Kidney (tissue), 14 donors: ENCODE results near the gene TMEM54. TPM values are rescaled to one million over a fixed set of nuclear protein-coding genes. Genes with fewer than 3 reads are reported as not detected.

Experiments
- DNase-seq, 5 donors: peaks; one replicate each; pipeline ENCODE4 v3.0.0-alpha.2; 2013 to 2020
- FAIRE-seq: peaks from 2 replicates; lab custom pipeline; 2012; peaks lifted over from hg19 to GRCh38; lab: Jason Lieb, UNC
- H3K27ac ChIP-seq, 2 donors: one replicate each; pipeline ENCODE4 v1.7.0; 2013; ENCODE audit warnings: low read depth in 2 of 2, low read length in 2 of 2, inconsistent platforms in 1 of 2
- H3K27me3 ChIP-seq: one replicate; pipeline ENCODE4 v1.7.1; 2013; ENCODE audit warnings: low read length, inconsistent platforms; ENCODE audit not compliant: control insufficient read depth, insufficient read depth
- H3K36me3 ChIP-seq, 3 donors: one replicate each; pipeline versions ENCODE4 v1.7.0 to v1.7.1; 2013; ENCODE audit warnings: low read length in 3 of 3, control low read depth in 1 of 3, inconsistent platforms in 1 of 3; ENCODE audit not compliant: insufficient read depth in 3 of 3, control insufficient read depth in 2 of 3
- H3K4me1 ChIP-seq, 3 donors: one replicate each; pipeline versions ENCODE4 v1.7.0 to v1.7.1; 2013; ENCODE audit warnings: low read length in 3 of 3, inconsistent platforms in 1 of 3, low read depth in 1 of 3; ENCODE audit not compliant: control insufficient read depth in 2 of 3, insufficient read depth in 2 of 3
- H3K4me3 ChIP-seq, 3 donors: one replicate each; pipeline versions ENCODE4 v1.7.0 to v1.8.1; 2013; ENCODE audit warnings: low read length in 3 of 3, control low read depth in 1 of 3, inconsistent platforms in 1 of 3
- H3K9ac ChIP-seq, 3 donors: one replicate each; pipeline versions ENCODE4 v1.7.0 to v1.7.1; 2013; ENCODE audit warnings: low read length in 3 of 3, control low read depth in 1 of 3, inconsistent platforms in 1 of 3
- H3K9me3 ChIP-seq, 3 donors: one replicate each; pipeline versions ENCODE4 v1.7.0 to v1.7.1; 2013; ENCODE audit warnings: low read length in 3 of 3, control low read depth in 1 of 3, inconsistent platforms in 1 of 3; ENCODE audit not compliant: control insufficient read depth in 2 of 3, insufficient read depth in 1 of 3
- intact Hi-C: fragments of 100-400 bp; cut with DNase I; formaldehyde crosslinking; loops from one replicate; pipeline ENCODE4 v1.11.1; 2022
- polyA plus RNA-seq: library from polyadenylated mRNA; stranded (reverse); fragments of 350-450 nt; fragmentation: Illumina TruSeq; extraction: RNeasy Lipid Tissue Mini Kit (QIAGEN cat#74804); gene quantifications from one replicate; pipeline ENCODE4 v1.2.3, GENCODE V29; 2014; ENCODE audit warnings: low read depth, low replicate concordance; ENCODE audit not compliant: insufficient read depth
- total RNA-seq: library from RNA; stranded (reverse); fragmentation: NEBNext Ultra II Directional; extraction: Animal tissue kit (Norgen Biotek cat#: 25700); gene quantifications from one replicate; pipeline ENCODE4 v1.2.1, GENCODE V29; 2021
- TF ChIP-seq, protein P1 (sequence below): IDR thresholded peaks from 3 replicates; pipeline ENCODE4 v1.5.1; 2012; ENCODE audit warnings: mild to moderate bottlenecking, moderate library complexity, borderline replicate concordance; ENCODE audit not compliant: insufficient read depth; ENCODE audit errors: extremely low read depth
- donor health status: control.
- donor health status: control.
- donor health status: control.
- donor health status: control.
- donor health status: control.
- donor health status: DM: yes; HTN: yes; CAD: no.
- donor health status: Normal renal cell carcinoma (clear cell type).

Gene TMEM54
- total and polyA plus RNA-seq, 2 donors from 2014 or later, result 45.9 to 55.2 TPM

- TF ChIP-seq, protein P1, sequence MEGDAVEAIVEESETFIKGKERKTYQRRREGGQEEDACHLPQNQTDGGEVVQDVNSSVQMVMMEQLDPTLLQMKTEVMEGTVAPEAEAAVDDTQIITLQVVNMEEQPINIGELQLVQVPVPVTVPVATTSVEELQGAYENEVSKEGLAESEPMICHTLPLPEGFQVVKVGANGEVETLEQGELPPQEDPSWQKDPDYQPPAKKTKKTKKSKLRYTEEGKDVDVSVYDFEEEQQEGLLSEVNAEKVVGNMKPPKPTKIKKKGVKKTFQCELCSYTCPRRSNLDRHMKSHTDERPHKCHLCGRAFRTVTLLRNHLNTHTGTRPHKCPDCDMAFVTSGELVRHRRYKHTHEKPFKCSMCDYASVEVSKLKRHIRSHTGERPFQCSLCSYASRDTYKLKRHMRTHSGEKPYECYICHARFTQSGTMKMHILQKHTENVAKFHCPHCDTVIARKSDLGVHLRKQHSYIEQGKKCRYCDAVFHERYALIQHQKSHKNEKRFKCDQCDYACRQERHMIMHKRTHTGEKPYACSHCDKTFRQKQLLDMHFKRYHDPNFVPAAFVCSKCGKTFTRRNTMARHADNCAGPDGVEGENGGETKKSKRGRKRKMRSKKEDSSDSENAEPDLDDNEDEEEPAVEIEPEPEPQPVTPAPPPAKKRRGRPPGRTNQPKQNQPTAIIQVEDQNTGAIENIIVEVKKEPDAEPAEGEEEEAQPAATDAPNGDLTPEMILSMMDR, result no peak
- no peak for DNase-seq
- Histone ChIP-seq H3K4me1 (peaks cover 0 to 3% (median 0%) of the 10 kb centered on the region in 3 donors), H3K27ac (no peak overlapping the region), H3K27me3 (no peaks in the 10 kb centered on the region), H3K9ac (no peak overlapping the region), H3K4me3 (no peak overlapping the region), H3K36me3 (no peaks in the 10 kb centered on the region), H3K9me3 (no peaks in the 10 kb centered on the region)
- no peak for FAIRE-seq
- intact Hi-C loops, result loop anchor here (10.0 kb wide), 1 partner anchor 144 kb away; no protein-coding TSS in a partner anchor
Measured at GRCh38 chr1:32920833-32921232, 19.6 kb upstream of the TMEM54 start.

DNA sequence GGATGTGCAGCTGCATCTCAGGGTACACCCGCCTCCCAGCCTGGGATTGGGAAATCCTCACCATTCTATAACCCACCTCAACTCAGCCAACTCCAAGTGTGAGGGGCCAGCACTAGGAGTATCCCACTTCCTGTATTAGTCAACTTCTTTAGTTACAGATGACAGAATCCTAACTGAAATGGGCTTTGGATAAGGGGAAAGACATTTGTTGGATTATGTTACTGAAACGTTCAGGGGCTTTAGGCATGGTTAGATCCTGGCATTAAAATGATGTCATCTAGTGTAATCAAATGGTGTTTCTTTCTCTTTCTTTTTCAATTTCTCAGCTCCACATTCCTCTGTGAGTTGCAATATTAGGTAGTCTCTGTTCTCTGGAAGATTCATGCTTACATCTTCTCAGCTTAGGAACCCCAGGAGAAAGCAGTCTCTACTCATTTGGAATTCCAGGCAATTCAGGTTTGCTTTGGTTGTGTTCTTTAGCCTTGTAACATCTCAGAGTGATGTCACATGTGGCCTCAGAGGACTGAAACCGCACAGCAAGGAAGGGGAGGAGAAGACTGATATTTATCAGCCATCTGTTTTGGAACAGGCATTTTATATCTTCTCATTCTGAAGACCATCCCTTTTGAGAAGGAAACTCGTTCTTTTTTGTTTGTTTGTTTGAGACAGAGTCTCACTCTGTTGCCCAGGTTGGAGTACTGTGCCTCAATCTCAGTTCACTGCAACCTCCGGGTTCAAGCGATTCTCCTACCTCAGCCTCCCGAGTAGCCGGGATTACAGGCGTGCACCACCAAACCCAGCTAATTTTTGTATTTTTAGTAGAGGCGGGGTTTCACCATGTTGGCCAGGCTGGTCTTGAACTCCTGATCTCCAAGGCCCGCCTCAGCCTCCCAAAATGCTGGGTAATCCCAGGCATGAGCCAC, 18.9 kb upstream of the TMEM54 start:
- no peaks in the 10 kb centered on the region for H3K36me3 ChIP-seq
- peak in 2 of 5 donors; percentile 73 to 78 for DNase-seq
- intact Hi-C loops, result loop anchor here (10.0 kb wide), 1 partner anchor 145 kb away; no protein-coding TSS in a partner anchor
- H3K9me3 ChIP-seq, result no peaks in the 10 kb centered on the region
- TF ChIP-seq, protein P1, result no peak
- FAIRE-seq, result no peak
- no peaks in the 10 kb centered on the region for H3K27me3 ChIP-seq
- peaks cover 0 to 3% (median 0%) of the 10 kb centered on the region in 3 donors for H3K4me1 ChIP-seq
- H3K9ac ChIP-seq, result no peak overlapping the region
- no peak overlapping the region for H3K27ac ChIP-seq
- H3K4me3 ChIP-seq, result no peak overlapping the region

DNA sequence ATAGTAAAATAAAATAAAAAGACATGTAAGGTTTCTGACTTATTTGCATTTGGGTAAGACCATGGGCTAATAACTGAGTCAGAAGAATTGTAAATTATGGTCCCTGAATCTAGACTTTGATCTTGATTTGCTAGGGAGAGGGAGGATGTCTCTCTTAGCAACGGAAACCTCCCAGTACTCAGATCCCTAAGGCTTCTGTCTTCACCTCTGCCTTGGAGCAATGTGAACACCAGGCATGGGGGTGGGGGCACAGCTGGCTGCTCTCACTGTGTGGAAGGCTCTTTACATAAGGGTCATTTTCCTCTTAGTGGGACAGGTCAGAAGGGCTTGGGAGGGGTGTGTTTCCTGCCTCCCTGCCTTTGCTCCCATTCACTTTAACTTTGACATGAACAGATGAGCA, 17.0 kb upstream of the TMEM54 start:
- TF ChIP-seq, protein P1, result no peak
- Histone ChIP-seq H3K4me1 (no peaks in the 10 kb centered on the region), H3K4me3 (no peak overlapping the region), H3K9me3 (peaks cover 0 to 3% (median 0%) of the 10 kb centered on the region in 3 donors), H3K9ac (no peak overlapping the region), H3K27ac (no peak overlapping the region), H3K27me3 (no peaks in the 10 kb centered on the region), H3K36me3 (no peaks in the 10 kb centered on the region)
- intact Hi-C loops, result no loop called here
- FAIRE-seq, result no peak
- peak in 1 of 5 donors; percentile 70 for DNase-seq
